ENCODE measurements around the gene BRWD1. TPM values are rescaled to one million over a fixed set of nuclear protein-coding genes. Genes with fewer than 3 reads are reported as not detected.

Gene BRWD1
- total and polyA plus RNA-seq, 2 of the 13 experiments (the other 11 are each of a cell fraction or from before 2014, with no cell fraction given) = 13.9 to 28.0 TPM

DNA sequence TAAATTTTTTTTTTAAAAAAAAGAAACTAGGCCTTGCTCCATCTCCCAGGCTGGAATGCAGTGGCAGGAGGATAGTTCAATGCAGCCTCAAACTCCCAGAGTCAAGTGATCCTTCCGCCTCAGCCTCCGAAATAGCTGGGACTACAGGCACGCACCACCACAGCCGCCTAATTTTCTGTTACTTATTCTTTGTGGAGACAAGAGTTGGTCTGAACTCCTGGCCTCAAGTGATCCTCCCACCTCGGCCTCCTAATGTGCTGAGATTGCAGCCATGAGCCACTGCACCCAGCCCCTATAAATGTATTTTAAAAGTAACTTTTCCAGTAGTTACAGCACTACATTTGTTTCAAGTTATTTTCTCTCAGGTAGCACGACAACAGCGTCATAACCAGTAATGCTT is 2.3 kb downstream of the BRWD1 start (continued):
- TF ChIP-seq, protein P1, sequence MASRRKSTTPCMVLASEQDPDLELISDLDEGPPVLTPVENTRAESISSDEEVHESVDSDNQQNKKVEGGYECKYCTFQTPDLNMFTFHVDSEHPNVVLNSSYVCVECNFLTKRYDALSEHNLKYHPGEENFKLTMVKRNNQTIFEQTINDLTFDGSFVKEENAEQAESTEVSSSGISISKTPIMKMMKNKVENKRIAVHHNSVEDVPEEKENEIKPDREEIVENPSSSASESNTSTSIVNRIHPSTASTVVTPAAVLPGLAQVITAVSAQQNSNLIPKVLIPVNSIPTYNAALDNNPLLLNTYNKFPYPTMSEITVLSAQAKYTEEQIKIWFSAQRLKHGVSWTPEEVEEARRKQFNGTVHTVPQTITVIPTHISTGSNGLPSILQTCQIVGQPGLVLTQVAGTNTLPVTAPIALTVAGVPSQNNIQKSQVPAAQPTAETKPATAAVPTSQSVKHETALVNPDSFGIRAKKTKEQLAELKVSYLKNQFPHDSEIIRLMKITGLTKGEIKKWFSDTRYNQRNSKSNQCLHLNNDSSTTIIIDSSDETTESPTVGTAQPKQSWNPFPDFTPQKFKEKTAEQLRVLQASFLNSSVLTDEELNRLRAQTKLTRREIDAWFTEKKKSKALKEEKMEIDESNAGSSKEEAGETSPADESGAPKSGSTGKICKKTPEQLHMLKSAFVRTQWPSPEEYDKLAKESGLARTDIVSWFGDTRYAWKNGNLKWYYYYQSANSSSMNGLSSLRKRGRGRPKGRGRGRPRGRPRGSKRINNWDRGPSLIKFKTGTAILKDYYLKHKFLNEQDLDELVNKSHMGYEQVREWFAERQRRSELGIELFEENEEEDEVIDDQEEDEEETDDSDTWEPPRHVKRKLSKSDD (CRISPR knock-in tag; IDR thresholded peaks at IDR 0.05; ENCODE audit: low read depth) = no peak
- no peak for TF ChIP-seq SATB2 (CRISPR knock-in tag; IDR thresholded peaks at IDR 0.05)
- TF ChIP-seq, protein P2, sequence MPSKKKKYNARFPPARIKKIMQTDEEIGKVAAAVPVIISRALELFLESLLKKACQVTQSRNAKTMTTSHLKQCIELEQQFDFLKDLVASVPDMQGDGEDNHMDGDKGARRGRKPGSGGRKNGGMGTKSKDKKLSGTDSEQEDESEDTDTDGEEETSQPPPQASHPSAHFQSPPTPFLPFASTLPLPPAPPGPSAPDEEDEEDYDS (CRISPR knock-in tag; IDR thresholded peaks at IDR 0.05) = no peak
- no peak for TF ChIP-seq ZNF547 (CRISPR knock-in tag; IDR thresholded peaks at IDR 0.05)
- no peak for TF ChIP-seq ZBTB7A (CRISPR knock-in tag; IDR thresholded peaks at IDR 0.05)
- no peak for TF ChIP-seq KLF11 (CRISPR knock-in tag; IDR thresholded peaks at IDR 0.05)

DNA sequence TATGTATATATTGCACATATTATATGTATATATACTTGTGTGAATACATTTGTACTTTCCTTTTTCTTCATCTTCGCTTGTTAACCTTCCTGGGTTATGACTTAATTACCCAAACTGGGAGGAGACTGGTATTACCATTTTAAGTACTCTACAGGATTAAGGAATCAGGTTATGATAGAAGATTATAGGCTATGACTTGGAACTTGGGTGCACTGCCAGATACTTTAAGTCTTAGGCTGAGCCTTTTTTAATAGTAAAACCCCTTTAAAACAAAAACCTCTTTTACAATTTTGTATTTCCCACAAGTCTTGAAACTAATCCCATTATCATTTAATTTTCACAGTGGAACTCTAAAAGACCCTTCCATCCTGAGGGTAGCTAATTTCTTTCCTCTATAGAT is 6.0 kb downstream of the BRWD1 start:
- intact Hi-C loops (cut with micrococcal nuclease; ENCODE audit: unreplicated experiment) = no loop called here
- H3K9ac ChIP-seq (ENCODE audit: insufficient read depth, low read depth, low read length) = no peak overlapping the region
- no TSS peak for BruUV-seq (replicated peaks)
- POLR2A ChIA-PET = no interaction called here
- 100% methylated on average over 1 of the region's 1 CpG for WGBS (ENCODE audit: low lambda C conversion rate)
- TF ChIP-seq, protein P3, sequence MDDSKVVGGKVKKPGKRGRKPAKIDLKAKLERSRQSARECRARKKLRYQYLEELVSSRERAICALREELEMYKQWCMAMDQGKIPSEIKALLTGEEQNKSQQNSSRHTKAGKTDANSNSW (CRISPR knock-in tag; IDR thresholded peaks at IDR 0.05; ENCODE audit: borderline replicate concordance) = no peak
- H3K4me3 ChIP-seq (replicated peaks in 1 of 3; ENCODE audit: insufficient read depth in 1 of 3, low read depth in 2 of 3, low read length in 3 of 3) = no peak overlapping the region
- H3K4me1 ChIP-seq (ENCODE audit: insufficient read depth, low read length) = peaks cover 17% of the 10 kb centered on the region
- H3K9me3 ChIP-seq (ENCODE audit: low read length) = no peaks in the 10 kb centered on the region
- H3K27me3 ChIP-seq (ENCODE audit: control insufficient read depth in 1 of 2, insufficient read depth in 2 of 2, low read length in 2 of 2) = no peaks in the 10 kb centered on the region
- H3K36me3 ChIP-seq (replicated peaks in 1 of 2; ENCODE audit: control insufficient read depth in 1 of 2, insufficient read depth in 2 of 2, low read length in 2 of 2) = peaks cover 0 to 25% of the 10 kb centered on the region in 2 experiments; a peak in 4 of 5 replicates
- no peak for DNase-seq (ENCODE audit: low spot score)
- CTCF ChIA-PET (ENCODE audit: low intra/inter-chr PET ratio, low total read pairs) = no interaction called here
- H3K27ac ChIP-seq (ENCODE audit: extremely low read length, insufficient read depth, low read length) = no peak overlapping the region
- H2AFZ ChIP-seq (ENCODE audit: low read length) = no peak overlapping the region
- no peak for ATAC-seq
- H3K4me2 ChIP-seq (ENCODE audit: low read depth, low read length) = no peak overlapping the region
- H3K79me2 ChIP-seq (ENCODE audit: insufficient read depth, low read length) = peaks cover 42% of the 10 kb centered on the region
- no peak for FAIRE-seq
- in situ Hi-C loops (cut with HindIII; ENCODE audit: extremely low pct_ligation_motif_present, low pct_unique_long_range_greater_than_20kb) = no loop called here
- peaks cover 30% of the 10 kb centered on the region for H4K20me1 ChIP-seq (ENCODE audit: insufficient read depth, low read length)
